BLaER1 treated with 17β-estradiol and CSF1 and Interleukin-3, amounts not matched to agents 10 nM and 100 nM (cell line): ENCODE data around the gene TMA7.
A peak's percentile ranks its signal among the peaks of the same experiment; 100 is the strongest.

Source experiments
- H3K27ac ChIP-seq, 11 experiments: shearing (Covaris generic); formaldehyde crosslinking; 2 replicates each; pipeline ENCODE4 v1.8.1; 2022
- H3K27me3 ChIP-seq, 11 experiments: shearing (Covaris generic); formaldehyde crosslinking; 2 replicates each; pipeline ENCODE4 v1.8.1; 2022
- H3K36me3 ChIP-seq, 11 experiments: shearing (Covaris generic); formaldehyde crosslinking; 2 replicates each; pipeline ENCODE4 v1.8.1; 2022
- H3K4me1 ChIP-seq, 10 experiments: shearing (Covaris generic); formaldehyde crosslinking; 2 replicates each; pipeline ENCODE4 v1.8.1; 2022
- H3K4me2 ChIP-seq, 11 experiments: shearing (Covaris generic); formaldehyde crosslinking; 2 replicates each; pipeline ENCODE4 v1.8.1; 2022
- H3K4me3 ChIP-seq, 10 experiments: shearing (Covaris generic); formaldehyde crosslinking; 2 replicates each; pipeline ENCODE4 v1.8.1; 2022
- H3K9ac ChIP-seq, 11 experiments: shearing (Covaris generic); formaldehyde crosslinking; 2 replicates each; pipeline ENCODE4 v1.8.1; 2022
- H3K9me3 ChIP-seq, 11 experiments: shearing (Covaris generic); formaldehyde crosslinking; replicated peaks in 1 of 11; 2 replicates each; pipeline ENCODE4 v1.8.1; 2022
- H4K20me1 ChIP-seq, 11 experiments: shearing (Covaris generic); formaldehyde crosslinking; 2 replicates each; pipeline ENCODE4 v1.8.1; 2022
- Cebpa-rat ChIP-seq, 11 experiments: shearing (Covaris generic); IDR thresholded peaks; 2 replicates each; pipeline ENCODE4 v1.8.1; 2022

Gene TMA7

GRCh38 chr3:48435774-48436476, 4.1 kb upstream of the TMA7 start:
- Histone ChIP-seq H3K9ac (peak overlapping the region in 7 of 11 experiments; percentile 24 to 65 (median 34); a peak in 8 of 22 replicates), H4K20me1 (peaks cover 0 to 17% (median 4%) of the 10 kb centered on the region in 11 experiments; a peak in 11 of 22 replicates), H3K4me2 (peak overlapping the region; percentile 1 to 67 (median 55); a peak in 18 of 22 replicates), H3K36me3 (peaks cover 23 to 39% (median 29%) of the 10 kb centered on the region in 11 experiments), H3K4me3 (no peak overlapping the region), H3K9me3 (no peaks in the 10 kb centered on the region), H3K27me3 (no peaks in the 10 kb centered on the region), H3K27ac (peak overlapping the region in 6 of 11 experiments; percentile 13 to 40 (median 32); a peak in 6 of 22 replicates), H3K4me1 (peaks cover 32 to 56% (median 38%) of the 10 kb centered on the region in 10 experiments)
- no peak for TF ChIP-seq Cebpa-rat (IDR thresholded peaks at IDR 0.05)

GRCh38 chr3:48436477-48436787, 3.6 kb upstream of the TMA7 start:
- Histone ChIP-seq H4K20me1 (peaks cover 3 to 22% (median 7%) of the 10 kb centered on the region in 11 experiments; a peak in 19 of 22 replicates), H3K27me3 (no peaks in the 10 kb centered on the region), H3K9ac (peak overlapping the region in 9 of 11 experiments; percentile 7 to 65 (median 33); a peak in 9 of 22 replicates), H3K4me1 (peaks cover 37 to 56% (median 43%) of the 10 kb centered on the region in 10 experiments), H3K36me3 (peaks cover 26 to 37% (median 32%) of the 10 kb centered on the region in 11 experiments), H3K27ac (peak overlapping the region in 5 of 11 experiments; percentile 14 to 40 (median 34); a peak in 7 of 22 replicates), H3K4me3 (no peak overlapping the region), H3K9me3 (no peaks in the 10 kb centered on the region), H3K4me2 (peak overlapping the region; percentile 1 to 67 (median 55); a peak in 18 of 22 replicates)
- TF ChIP-seq Cebpa-rat (IDR thresholded peaks at IDR 0.05) = no peak

GRCh38 chr3:48436855-48437254, 3.2 kb upstream of the TMA7 start:
- peaks cover 42 to 61% (median 47%) of the 10 kb centered on the region in 10 experiments for H3K4me1 ChIP-seq
- H3K9ac ChIP-seq = peak overlapping the region in 9 of 11 experiments; percentile 7 to 65 (median 33); a peak in 9 of 22 replicates
- H3K27ac ChIP-seq = peak overlapping the region in 4 of 11 experiments; percentile 14 to 40 (median 32); a peak in 4 of 22 replicates

GRCh38 chr3:48437812-48438211, 2.2 kb upstream of the TMA7 start:
- Histone ChIP-seq H3K27ac (no peak overlapping the region), H3K4me1 (peaks cover 45 to 64% (median 51%) of the 10 kb centered on the region in 10 experiments), H3K36me3 (peaks cover 26 to 40% (median 34%) of the 10 kb centered on the region in 11 experiments), H3K4me2 (peak overlapping the region in 4 of 11 experiments; percentile 1 to 80 (median 15); a peak in 4 of 22 replicates), H3K9me3 (no peaks in the 10 kb centered on the region), H3K4me3 (no peak overlapping the region), H3K9ac (peak overlapping the region in 4 of 11 experiments; percentile 32 to 48 (median 34); a peak in 4 of 22 replicates), H4K20me1 (peaks cover 10 to 34% (median 19%) of the 10 kb centered on the region in 11 experiments; a peak in 19 of 22 replicates), H3K27me3 (no peaks in the 10 kb centered on the region)
- TF ChIP-seq Cebpa-rat (IDR thresholded peaks at IDR 0.05) = no peak

More at GRCh38 chr3:48436855-48437254, 3.2 kb upstream of the TMA7 start:
- H3K27me3 ChIP-seq = no peaks in the 10 kb centered on the region
- H3K4me3 ChIP-seq = no peak overlapping the region
- peaks cover 7 to 26% (median 12%) of the 10 kb centered on the region in 11 experiments; a peak in 19 of 22 replicates for H4K20me1 ChIP-seq
- peak overlapping the region in 9 of 11 experiments; percentile 1 to 67 (median 56); a peak in 14 of 22 replicates for H3K4me2 ChIP-seq
- TF ChIP-seq Cebpa-rat (IDR thresholded peaks at IDR 0.05) = no peak
- H3K9me3 ChIP-seq = no peaks in the 10 kb centered on the region
- peaks cover 28 to 40% (median 35%) of the 10 kb centered on the region in 11 experiments for H3K36me3 ChIP-seq

GRCh38 chr3:48440590-48440958, 517 bp downstream of the TMA7 start:
- Histone ChIP-seq H3K27ac (peak overlapping the region; percentile 75 to 93 (median 88)), H3K27me3 (no peaks in the 10 kb centered on the region), H4K20me1 (peaks cover 10 to 45% (median 29%) of the 10 kb centered on the region in 11 experiments; a peak in 19 of 22 replicates), H3K9ac (peak overlapping the region; percentile 85 to 93 (median 87)), H3K9me3 (no peaks in the 10 kb centered on the region), H3K4me3 (peak overlapping the region; percentile 81 to 97 (median 92)), H3K36me3 (peaks cover 31 to 41% (median 36%) of the 10 kb centered on the region in 11 experiments), H3K4me2 (peak overlapping the region; percentile 76 to 94 (median 87)), H3K4me1 (peaks cover 43 to 65% (median 50%) of the 10 kb centered on the region in 10 experiments)
- no peak for TF ChIP-seq Cebpa-rat (IDR thresholded peaks at IDR 0.05)

- Histone ChIP-seq H4K20me1 (peaks cover 10 to 45% (median 29%) of the 10 kb centered on the region in 11 experiments; a peak in 18 of 22 replicates), H3K36me3 (peaks cover 31 to 41% (median 36%) of the 10 kb centered on the region in 11 experiments), H3K27ac (0 out of 22 replicates have a peak overlapping the region, but pooled peaks of 1 of the 11 experiments have one; percentile 90), H3K27me3 (no peaks in the 10 kb centered on the region), H3K9me3 (no peaks in the 10 kb centered on the region), H3K4me2 (peak overlapping the region; percentile 76 to 94 (median 87)), H3K9ac (peak overlapping the region; percentile 85 to 93 (median 87); a peak in 21 of 22 replicates), H3K4me1 (peaks cover 36 to 61% (median 47%) of the 10 kb centered on the region in 10 experiments), H3K4me3 (peak overlapping the region; percentile 81 to 97 (median 92); a peak in 19 of 20 replicates)
- TF ChIP-seq Cebpa-rat (IDR thresholded peaks at IDR 0.05) = no peak
These were observed 1.9 kb downstream of the TMA7 start for GRCh38 chr3:48441940-48442339.

GRCh38 chr3:48445277-48445882, 5.3 kb downstream of the TMA7 start:
- Histone ChIP-seq H3K27me3 (no peaks in the 10 kb centered on the region), H3K4me1 (peaks cover 33 to 49% (median 40%) of the 10 kb centered on the region in 10 experiments), H3K36me3 (peaks cover 33 to 64% (median 40%) of the 10 kb centered on the region in 11 experiments), H3K4me3 (peak overlapping the region; percentile 62 to 100 (median 88)), H3K4me2 (peak overlapping the region; percentile 83 to 99 (median 89)), H4K20me1 (peaks cover 10 to 44% (median 29%) of the 10 kb centered on the region in 11 experiments; a peak in 18 of 22 replicates), H3K9me3 (no peaks in the 10 kb centered on the region), H3K9ac (peak overlapping the region in 10 of 11 experiments; percentile 81 to 94 (median 90); a peak in 13 of 22 replicates), H3K27ac (no peak overlapping the region)
- no peak for TF ChIP-seq Cebpa-rat (IDR thresholded peaks at IDR 0.05)

GRCh38 chr3:48446043-48446424, 6.0 kb downstream of the TMA7 start:
- H3K4me1 ChIP-seq = peaks cover 32 to 46% (median 38%) of the 10 kb centered on the region in 10 experiments
- H3K9me3 ChIP-seq = no peaks in the 10 kb centered on the region
- H3K27ac ChIP-seq = peak overlapping the region in 9 of 11 experiments; percentile 76 to 89 (median 83); a peak in 18 of 22 replicates
- H4K20me1 ChIP-seq = peaks cover 10 to 38% (median 26%) of the 10 kb centered on the region in 11 experiments; a peak in 18 of 22 replicates
- peak overlapping the region; percentile 62 to 100 (median 88) for H3K4me3 ChIP-seq
- no peaks in the 10 kb centered on the region for H3K27me3 ChIP-seq
- TF ChIP-seq Cebpa-rat (IDR thresholded peaks at IDR 0.05) = no peak
- H3K4me2 ChIP-seq = peak overlapping the region; percentile 83 to 99 (median 89)
- peaks cover 34 to 70% (median 47%) of the 10 kb centered on the region in 11 experiments for H3K36me3 ChIP-seq
- peak overlapping the region; percentile 81 to 94 (median 89) for H3K9ac ChIP-seq
